SW 1271 (cell line): Measurements from ENCODE around the gene ZDHHC3.
A peak's percentile ranks its signal among the peaks of the same experiment; 100 is the strongest.
"Not testable (repeated sequence)": the region's sequence is repeated elsewhere in the genome, so short reads cannot be mapped to it uniquely, and the experiment has no call there.

Source experiments
- DNase-seq, 2 experiments: peaks; one replicate each; lab custom pipeline; 2025; lab: John Stamatoyannopoulos, UW

ZDHHC3 gene

GRCh38 chr3:44995142-44995770, 19.3 kb upstream of the ZDHHC3 start:
- DNase-seq = no peak

- DNase-seq = no peak
These were observed 17.7 kb upstream of the ZDHHC3 start for GRCh38 chr3:44993471-44994205.

GRCh38 chr3:44992555-44993470, 16.8 kb upstream of the ZDHHC3 start:
- DNase-seq = no peak

GRCh38 chr3:44991326-44991725, 15.4 kb upstream of the ZDHHC3 start:
- DNase-seq = no peak

- DNase-seq = no peak
These were observed 13.8 kb upstream of the ZDHHC3 start for GRCh38 chr3:44989636-44990373.

GRCh38 chr3:44989141-44989540, 13.2 kb upstream of the ZDHHC3 start:
- DNase-seq = no peak

GRCh38 chr3:44988073-44988472, 12.1 kb upstream of the ZDHHC3 start:
- peak in 1 of 2 experiments; percentile 21 for DNase-seq

- no peak for DNase-seq
These were observed 11.4 kb upstream of the ZDHHC3 start for GRCh38 chr3:44987332-44987731.

GRCh38 chr3:44986330-44986729, 10.4 kb upstream of the ZDHHC3 start:
- not testable (repeated sequence) for DNase-seq

- no peak for DNase-seq
These were observed 8.4 kb upstream of the ZDHHC3 start for GRCh38 chr3:44984335-44984734.

GRCh38 chr3:44983484-44983941, 7.5 kb upstream of the ZDHHC3 start:
- no peak for DNase-seq

GRCh38 chr3:44982817-44983216, 6.8 kb upstream of the ZDHHC3 start:
- no peak for DNase-seq

GRCh38 chr3:44981751-44982150, 5.8 kb upstream of the ZDHHC3 start:
- DNase-seq = no peak

- no peak for DNase-seq
These were observed 5.2 kb upstream of the ZDHHC3 start for GRCh38 chr3:44981220-44981619.

GRCh38 chr3:44974416-44974815, 1.6 kb downstream of the ZDHHC3 start:
- no peak for DNase-seq

GRCh38 chr3:44970926-44971490, 5.0 kb downstream of the ZDHHC3 start:
- DNase-seq = no peak

GRCh38 chr3:44969828-44970179, 6.2 kb downstream of the ZDHHC3 start:
- no peak for DNase-seq

GRCh38 chr3:44969154-44969827, 6.7 kb downstream of the ZDHHC3 start:
- DNase-seq = no peak

- no peak for DNase-seq
These were observed 7.5 kb downstream of the ZDHHC3 start for GRCh38 chr3:44968447-44968858.

GRCh38 chr3:44966795-44967278, 9.1 kb downstream of the ZDHHC3 start:
- DNase-seq = no peak

GRCh38 chr3:44965165-44965564, 10.8 kb downstream of the ZDHHC3 start:
- no peak for DNase-seq
